C4-2B (cell line): ENCODE measurements around the gene SDHAF3.
"Not testable (repeated sequence)": the region's sequence is repeated elsewhere in the genome, so short reads cannot be mapped to it uniquely, and the experiment has no call there.

ENCODE experiments used
- ZFX ChIP-seq: fragments of 450-650 bp; IDR thresholded peaks from 2 replicates; pipeline ENCODE4 v1.6.1; 2017
- TF ChIP-seq, protein P1 (sequence below): fragments of 450-650 bp; conservative IDR thresholded peaks from 2 replicates; pipeline ENCODE4 v1.5.1; 2017; ENCODE audit warnings: mild to moderate bottlenecking

GRCh38 chr7:97123115-97123514 lies 5.6 kb downstream of the SDHAF3 start:
- TF ChIP-seq, protein P1, sequence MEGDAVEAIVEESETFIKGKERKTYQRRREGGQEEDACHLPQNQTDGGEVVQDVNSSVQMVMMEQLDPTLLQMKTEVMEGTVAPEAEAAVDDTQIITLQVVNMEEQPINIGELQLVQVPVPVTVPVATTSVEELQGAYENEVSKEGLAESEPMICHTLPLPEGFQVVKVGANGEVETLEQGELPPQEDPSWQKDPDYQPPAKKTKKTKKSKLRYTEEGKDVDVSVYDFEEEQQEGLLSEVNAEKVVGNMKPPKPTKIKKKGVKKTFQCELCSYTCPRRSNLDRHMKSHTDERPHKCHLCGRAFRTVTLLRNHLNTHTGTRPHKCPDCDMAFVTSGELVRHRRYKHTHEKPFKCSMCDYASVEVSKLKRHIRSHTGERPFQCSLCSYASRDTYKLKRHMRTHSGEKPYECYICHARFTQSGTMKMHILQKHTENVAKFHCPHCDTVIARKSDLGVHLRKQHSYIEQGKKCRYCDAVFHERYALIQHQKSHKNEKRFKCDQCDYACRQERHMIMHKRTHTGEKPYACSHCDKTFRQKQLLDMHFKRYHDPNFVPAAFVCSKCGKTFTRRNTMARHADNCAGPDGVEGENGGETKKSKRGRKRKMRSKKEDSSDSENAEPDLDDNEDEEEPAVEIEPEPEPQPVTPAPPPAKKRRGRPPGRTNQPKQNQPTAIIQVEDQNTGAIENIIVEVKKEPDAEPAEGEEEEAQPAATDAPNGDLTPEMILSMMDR, result not testable (repeated sequence)
- not testable (repeated sequence) for TF ChIP-seq ZFX
